Activated T-cell treated with anti-CD3 and anti-CD28 coated beads for 4 hours (primary cell): ENCODE results near the gene RPL32.
"Not testable (repeated sequence)": the region's sequence is repeated elsewhere in the genome, so short reads cannot be mapped to it uniquely, and the experiment has no call there.

ENCODE experiments used
- DNase-seq: peaks from one replicate; pipeline ENCODE4 v3.0.0-alpha.2; 2020

RPL32 gene

GRCh38 chr3:12841149-12841969 lies at the start of gene RPL32:
Gene RPL32 (minus strand): TSS chr3:12841565. CDS start chr3:12840237, 1,328 bp downstream.
- DNase-seq: peak; percentile 77

DNA sequence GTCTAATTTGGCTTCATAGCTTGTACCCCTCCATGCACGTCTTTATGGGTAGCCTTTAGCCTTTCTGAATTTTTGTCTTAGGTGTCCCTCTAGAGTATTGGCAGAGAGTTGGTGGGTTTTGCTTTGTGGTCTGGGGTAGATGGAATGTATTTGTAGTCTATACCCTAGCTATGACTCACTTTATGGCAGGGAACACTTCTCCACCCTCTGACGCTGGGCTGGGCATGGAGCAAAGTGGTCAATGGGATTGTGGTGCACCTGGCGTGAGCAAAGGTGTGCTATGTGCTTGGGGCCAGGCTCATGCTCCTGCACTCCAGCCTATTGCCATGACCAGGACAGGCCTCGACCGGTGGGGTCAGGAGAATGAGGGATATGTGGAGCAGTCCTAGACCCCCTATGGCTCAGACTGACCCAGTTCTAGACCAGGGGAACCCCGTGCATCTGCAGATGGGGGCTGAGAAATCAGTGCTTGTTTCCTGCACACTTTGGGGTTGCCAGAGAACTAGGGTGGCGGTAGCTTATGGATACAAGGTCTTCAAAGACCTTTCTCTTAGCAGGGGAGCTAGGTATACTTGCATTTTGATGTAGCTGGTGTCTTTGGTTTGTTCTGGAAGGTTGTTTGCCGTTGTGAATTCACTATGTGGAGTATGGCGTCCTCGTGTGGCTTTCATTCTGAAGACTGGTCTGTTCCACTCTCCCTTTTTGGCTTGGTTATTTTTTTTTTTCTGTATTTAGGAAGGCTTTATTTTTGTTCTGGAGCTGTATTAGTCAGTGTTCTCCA lies 49.4 kb upstream of the RPL32 start:
- no peak for DNase-seq

DNA sequence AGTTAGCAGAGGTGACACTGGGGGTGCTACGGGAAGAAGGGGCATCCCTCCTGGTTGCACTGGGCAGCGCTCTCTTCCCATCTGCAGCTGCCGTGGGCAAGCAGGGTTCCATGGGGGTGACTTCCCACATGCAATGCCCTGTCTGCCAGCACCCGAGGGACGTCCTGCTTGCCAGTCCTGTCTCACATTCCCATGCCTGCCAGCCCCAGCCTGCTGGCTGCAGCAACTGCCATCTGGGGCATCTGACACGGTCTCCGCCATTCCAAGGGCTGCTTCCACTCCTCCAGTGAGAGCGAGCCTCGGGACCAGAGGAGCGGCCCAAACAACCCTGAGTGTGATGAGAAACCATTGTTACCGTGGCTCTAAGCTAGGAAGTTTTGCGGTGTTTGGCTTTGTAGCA lies 45.4 kb upstream of the RPL32 start:
- DNase-seq: no peak

DNA sequence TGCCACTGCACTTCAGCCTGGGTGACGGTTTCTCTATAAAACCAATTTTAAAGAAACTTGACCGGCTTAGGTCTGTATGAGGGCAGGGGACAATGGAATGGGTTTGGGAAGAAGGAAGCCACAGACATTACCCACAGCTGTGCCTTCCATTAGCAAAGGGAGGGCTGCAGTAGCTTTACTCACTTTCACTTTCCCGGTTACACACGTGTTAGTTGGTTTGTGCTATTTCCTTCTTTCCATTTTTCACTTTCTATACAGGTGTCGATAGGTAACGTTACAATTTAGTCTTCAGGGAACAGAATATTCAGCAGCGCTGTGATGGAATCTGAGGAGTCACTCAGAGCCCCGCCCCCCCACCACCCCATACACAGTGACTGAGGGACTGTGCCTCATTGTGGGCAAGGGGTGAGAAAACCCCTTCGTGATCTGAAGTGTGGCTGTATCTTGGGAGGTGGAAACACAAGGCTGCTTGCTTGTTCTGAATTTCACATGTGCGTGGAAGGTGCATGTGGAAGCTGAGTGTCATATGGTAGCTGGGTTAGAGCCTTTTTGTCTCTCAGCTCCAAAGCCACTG lies 44.8 kb upstream of the RPL32 start:
- no peak for DNase-seq

- no peak for DNase-seq
Observed at GRCh38 chr3:12885583-12885930, 44.2 kb upstream of the RPL32 start.

GRCh38 chr3:12884790-12885582 lies 43.6 kb upstream of the RPL32 start:
- DNase-seq: no peak

DNA sequence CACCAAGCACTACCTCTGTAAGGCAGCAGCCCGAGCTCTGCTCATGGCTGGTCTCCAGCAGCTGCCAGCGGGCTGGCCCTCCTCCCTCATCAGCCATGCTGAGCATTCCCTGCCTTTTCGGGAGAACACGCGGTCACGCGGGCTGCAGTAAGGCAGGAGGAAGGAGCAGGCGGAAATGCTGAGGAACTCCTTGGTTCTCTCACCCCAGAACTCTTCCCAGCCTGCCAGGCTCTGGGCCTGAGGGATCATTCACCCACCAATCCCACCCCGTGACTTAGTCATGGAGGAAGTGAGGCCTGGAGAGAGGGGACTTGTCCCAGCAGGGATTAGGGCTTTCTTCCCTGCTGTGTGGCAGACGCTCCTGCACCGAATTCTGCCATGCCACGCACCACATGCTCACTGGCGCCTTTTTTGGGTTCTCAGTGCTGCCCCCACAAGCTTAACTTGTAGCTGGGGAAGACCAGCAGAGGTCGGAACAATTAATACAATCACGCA lies 42.9 kb upstream of the RPL32 start:
- no peak for DNase-seq

- DNase-seq: no peak
Observed at GRCh38 chr3:12882336-12883310, 41.3 kb upstream of the RPL32 start.

- DNase-seq: not testable (repeated sequence)
Observed at GRCh38 chr3:12881858-12882257, 40.5 kb upstream of the RPL32 start.

DNA sequence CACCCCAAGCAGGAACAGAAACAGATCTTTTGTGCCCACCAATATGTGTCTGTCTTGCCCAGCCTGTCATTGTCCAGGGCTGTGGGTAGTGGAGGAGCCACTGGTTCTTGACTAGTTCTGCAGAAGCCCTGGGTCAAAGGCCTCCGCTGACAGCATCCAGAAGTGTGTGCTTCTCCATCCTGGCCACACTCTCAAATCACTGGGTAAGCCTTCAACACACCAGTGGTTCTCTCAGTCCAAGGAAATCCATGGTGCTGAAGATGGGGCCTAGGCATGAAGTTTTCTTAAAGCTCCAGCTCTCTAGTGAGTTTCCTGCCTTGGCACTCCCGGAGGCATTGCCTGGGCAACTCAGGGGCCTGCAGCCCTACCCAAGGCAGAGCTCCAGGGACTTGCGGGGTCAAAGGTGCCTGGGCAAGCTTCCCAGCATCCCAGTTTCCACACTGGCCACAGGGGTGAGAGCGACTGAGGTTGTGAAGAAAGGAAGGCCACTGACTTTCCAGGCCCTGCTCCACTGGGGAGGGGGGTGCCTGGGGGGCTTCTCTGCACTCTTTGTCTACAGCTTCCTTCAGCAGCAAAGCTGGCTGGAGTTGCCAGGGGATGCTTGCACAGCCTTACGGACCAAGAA lies 37.9 kb upstream of the RPL32 start:
- DNase-seq: no peak

DNA sequence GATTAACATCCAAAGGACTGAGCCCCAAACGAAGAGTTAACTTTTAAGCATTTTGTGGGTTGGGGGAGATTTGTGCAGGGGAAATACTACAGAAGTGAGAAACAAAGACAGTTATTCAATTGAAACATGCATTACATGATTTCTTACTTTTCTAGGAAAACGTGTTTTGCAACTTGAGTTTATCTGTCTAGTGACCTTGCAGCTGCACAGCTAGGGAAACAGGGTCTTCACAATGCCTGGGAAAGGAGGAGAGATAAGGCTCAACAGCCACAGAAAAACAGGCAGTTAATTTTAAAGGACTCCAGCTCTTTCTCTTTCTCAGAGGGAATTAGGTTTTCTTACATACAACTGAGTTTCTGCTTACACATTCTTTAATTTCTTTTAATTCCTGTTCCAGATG lies 37.4 kb upstream of the RPL32 start:
- DNase-seq: not testable (repeated sequence)

DNA sequence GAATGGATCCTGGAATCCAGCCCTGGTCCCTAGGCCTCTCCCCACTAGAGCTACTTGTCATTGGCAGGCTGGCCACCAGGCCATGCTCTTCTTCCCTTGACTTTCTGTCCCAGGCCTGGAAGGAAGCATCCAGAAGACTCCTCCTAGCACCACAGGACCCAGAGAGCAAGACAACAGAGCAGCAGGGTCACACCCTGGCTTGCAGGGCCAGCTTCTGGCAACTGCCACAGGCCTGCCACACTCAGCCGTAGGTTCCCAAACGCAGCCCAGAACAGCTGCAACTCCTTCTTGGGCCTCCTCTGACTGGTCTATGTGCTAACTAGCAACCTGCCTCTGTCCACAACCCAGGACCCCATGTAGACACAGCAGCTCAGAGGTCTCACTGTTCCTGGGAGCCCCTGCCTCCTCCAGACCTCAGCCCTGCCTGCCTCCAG lies 36.8 kb upstream of the RPL32 start:
- DNase-seq: no peak

- DNase-seq: no peak
Observed at GRCh38 chr3:12877040-12877439, 35.7 kb upstream of the RPL32 start.

DNA sequence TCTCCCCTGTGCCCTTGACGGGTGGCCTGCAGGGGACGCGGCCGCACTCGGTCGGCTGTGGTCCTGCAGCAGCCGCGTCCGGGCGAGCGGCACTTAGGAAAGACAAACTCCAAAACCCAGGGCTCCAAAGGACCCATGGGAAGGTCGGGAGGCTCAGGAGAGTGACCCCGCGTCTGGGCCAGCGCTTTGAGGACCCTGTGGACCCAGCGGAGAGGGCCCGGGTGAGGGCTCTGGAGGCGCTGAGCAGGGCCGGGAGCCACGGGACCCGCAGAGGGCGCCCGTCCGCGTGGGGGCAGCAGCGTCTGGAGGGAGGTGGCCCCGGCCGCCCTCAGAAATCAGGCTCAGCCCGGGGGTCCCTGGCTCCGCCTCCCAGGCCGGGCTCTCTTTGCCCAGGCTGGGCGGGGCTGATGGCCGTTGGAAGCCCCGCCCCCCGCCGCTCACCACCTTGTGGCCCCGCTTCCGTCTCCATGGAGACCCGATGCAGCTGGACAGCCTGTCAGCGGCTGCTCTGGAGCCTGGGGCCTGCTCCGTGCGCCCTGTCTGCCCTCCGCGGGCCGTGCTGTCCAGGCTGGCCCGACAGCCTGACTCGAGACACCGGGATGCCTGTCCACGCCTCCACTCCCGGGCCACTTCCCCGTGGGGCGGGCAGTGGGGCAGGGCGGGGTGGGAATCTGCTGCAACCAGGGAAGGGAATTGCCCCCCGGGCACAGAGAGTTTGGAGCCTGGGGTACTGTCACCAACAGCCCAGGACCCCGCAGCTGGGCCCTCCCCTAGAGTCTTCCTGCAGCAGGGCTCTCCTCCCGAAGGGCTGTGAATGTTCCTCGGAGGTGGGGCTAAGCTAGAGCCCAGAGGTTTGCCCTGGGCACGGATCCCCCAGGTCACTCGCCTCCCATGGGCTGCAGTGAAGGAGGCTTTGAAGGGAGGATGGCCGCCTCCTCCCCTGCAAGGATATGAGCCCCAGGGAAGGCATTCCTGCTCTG lies 34.8 kb upstream of the RPL32 start:
- no peak for DNase-seq

GRCh38 chr3:12871404-12871983 lies 30.1 kb upstream of the RPL32 start:
- DNase-seq: no peak

DNA sequence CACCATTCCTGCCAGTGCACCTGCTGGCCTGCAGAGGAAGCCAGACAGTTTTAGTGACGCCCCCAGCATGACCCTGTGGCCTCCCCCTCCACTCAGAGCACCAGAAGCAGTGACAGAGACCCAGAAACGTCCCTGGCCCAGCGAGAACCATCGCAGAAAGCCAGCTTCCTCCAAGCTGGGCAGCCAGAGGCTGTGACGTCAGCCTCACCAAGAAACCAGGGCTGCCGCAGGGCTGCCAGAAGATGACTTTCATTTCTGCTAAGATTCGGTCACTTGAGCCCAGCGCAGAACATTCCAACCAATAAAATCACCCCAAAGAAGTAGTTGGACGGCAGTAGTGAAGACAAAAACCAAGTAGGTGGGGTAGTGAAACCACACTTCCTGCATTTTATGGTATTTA lies 29.6 kb upstream of the RPL32 start:
- DNase-seq: no peak

DNA sequence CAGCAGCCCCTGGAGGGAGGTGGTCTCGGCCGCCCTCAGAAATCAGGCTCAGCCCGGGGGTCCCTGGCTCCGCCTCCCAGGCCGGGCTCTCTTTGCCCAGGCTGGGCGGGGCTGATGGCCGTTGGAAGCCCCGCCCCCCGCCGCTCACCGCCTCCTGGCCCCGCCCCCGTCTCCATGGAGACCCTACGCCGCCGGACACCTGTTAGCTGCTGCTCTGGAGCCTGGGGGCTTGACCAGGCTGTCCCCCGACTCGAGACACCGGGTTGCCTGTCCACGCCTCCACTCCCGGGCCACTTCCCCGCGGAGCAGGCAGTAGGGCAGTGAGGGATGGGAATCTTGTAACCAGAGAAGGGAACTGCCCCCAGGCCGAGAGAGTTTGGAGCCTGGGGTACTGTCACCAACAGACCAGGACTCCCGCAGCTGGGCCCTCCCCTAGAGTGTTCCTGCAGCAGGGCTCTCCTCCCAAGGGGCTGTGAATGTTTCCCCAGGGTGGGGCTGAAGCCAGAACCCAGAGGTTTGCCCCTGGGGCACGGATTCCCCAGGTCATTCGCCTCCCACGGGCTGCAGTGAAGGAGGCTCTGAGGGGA lies 27.8 kb upstream of the RPL32 start:
- DNase-seq: no peak

DNA sequence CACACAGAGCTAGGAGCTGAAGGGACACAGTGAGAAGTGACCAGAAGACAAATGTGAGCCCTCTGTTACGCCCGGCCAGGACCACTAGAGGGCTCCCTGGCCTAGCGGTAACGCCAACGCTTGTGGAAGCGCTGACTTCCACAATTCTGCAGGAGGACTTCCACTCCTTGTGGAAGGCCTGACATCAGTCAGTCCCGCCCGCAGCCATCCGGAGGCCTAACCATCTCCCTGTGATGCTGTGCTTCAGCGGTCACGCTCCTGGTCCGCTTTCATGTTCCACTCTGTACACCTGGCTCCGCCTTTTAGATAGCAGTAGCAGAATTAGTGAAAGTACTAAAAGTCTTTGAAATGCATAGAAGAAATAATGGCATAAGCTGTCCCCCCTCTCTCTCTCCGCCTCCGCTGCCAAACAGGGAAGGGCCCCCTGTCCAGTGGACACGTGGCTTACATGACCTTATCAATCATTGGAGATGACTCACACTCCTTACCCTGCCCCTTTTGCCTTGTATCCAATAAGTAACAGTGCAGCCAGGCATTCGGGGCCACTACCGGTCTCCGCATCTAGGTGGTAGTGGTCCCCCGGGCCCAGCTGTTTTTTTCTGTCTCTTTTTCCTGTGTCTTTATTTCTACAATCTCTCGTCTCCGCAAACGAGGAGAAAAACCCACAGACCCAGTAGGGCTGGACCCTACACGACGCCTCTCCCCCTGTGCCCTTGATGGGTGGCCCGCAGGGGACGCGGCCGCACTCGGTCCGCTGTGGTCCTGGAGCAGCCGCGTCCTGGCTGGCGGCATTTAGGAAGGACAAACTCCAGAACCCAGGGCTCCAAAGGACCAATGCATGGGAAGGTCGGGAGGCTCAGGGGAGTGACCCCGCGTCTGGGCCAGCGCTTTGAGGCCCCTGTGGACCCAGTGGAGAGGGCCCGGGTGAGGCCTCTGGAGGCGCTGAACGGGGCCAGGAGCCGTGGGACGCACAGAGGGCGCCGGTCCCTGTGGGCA lies 27.0 kb upstream of the RPL32 start:
- peak; percentile 39 for DNase-seq
